ENCODE results near the gene WDTC1. TPM values are rescaled to one million over a fixed set of nuclear protein-coding genes. Genes with fewer than 3 reads are reported as not detected.

WDTC1 gene
- total RNA-seq, 1 experiment from 2014 or later, result 15.7 TPM

- no peaks in the 10 kb centered on the region for H3K9me3 Mint-ChIP-seq (ENCODE audit: unreplicated experiment)
- POLR2A ChIA-PET, result interaction anchor here (0.6 to 2.2 kb wide), 2 partner anchors 9 to 177 kb away, joined by 3 to 9 read pairs; partner anchors contain the start of gene WDTC1
- H3K27me3 Mint-ChIP-seq (ENCODE audit: insufficient read depth, unreplicated experiment), result no peaks in the 10 kb centered on the region
- DNase-seq (ENCODE audit: unreplicated experiment), result no peak
- no peaks in the 10 kb centered on the region for H3K36me3 Mint-ChIP-seq (ENCODE audit: insufficient read depth, unreplicated experiment)
- H3K27ac Mint-ChIP-seq (ENCODE audit: low read depth, unreplicated experiment), result no peak overlapping the region
- no peak overlapping the region for H3K4me3 Mint-ChIP-seq (ENCODE audit: unreplicated experiment)
- no TSS peak for BruUV-seq (replicated peaks)
- CTCF ChIA-PET, result interaction anchor here (0.6 to 1.5 kb wide), 3 partner anchors 28 to 181 kb away, joined by 3 to 4 read pairs (median 3); no protein-coding TSS in a partner anchor
- H3K4me1 Mint-ChIP-seq (ENCODE audit: insufficient read depth, unreplicated experiment), result no peaks in the 10 kb centered on the region
- TF ChIP-seq CTCF (IDR thresholded peaks at IDR 0.05; ENCODE audit: unreplicated experiment), result no peak
- intact Hi-C loops (cut with micrococcal nuclease), result no loop called here
Observed at GRCh38 chr1:27225621-27226020, 8.8 kb upstream of the WDTC1 start.

- no peak for TF ChIP-seq CTCF (IDR thresholded peaks at IDR 0.05; ENCODE audit: unreplicated experiment)
- no peak overlapping the region for H3K4me3 Mint-ChIP-seq (ENCODE audit: unreplicated experiment)
- no peaks in the 10 kb centered on the region for H3K4me1 Mint-ChIP-seq (ENCODE audit: insufficient read depth, unreplicated experiment)
- no peaks in the 10 kb centered on the region for H3K27me3 Mint-ChIP-seq (ENCODE audit: insufficient read depth, unreplicated experiment)
- no peak for DNase-seq (ENCODE audit: unreplicated experiment)
- ChIA-PET POLR2A (no interaction called here), CTCF (interaction anchor here (1.0 kb wide), 1 partner anchor 18 kb away, joined by 3 read pairs; no protein-coding TSS in a partner anchor)
- no TSS peak for BruUV-seq (replicated peaks)
- no peaks in the 10 kb centered on the region for H3K9me3 Mint-ChIP-seq (ENCODE audit: unreplicated experiment)
- H3K27ac Mint-ChIP-seq (ENCODE audit: low read depth, unreplicated experiment), result no peak overlapping the region
- peaks cover 5% of the 10 kb centered on the region for H3K36me3 Mint-ChIP-seq (ENCODE audit: insufficient read depth, unreplicated experiment)
- intact Hi-C loops (cut with micrococcal nuclease), result no loop called here
Observed at GRCh38 chr1:27227765-27228164, 6.7 kb upstream of the WDTC1 start.

GRCh38 chr1:27233667-27234048, 774 bp upstream of the WDTC1 start:
- TF ChIP-seq CTCF (IDR thresholded peaks at IDR 0.05; ENCODE audit: unreplicated experiment), result no peak
- Mint-ChIP-seq H3K4me1 (ENCODE audit: insufficient read depth, unreplicated experiment) (peaks cover 12% of the 10 kb centered on the region), H3K27ac (ENCODE audit: low read depth, unreplicated experiment) (peak overlapping the region; percentile 68), H3K36me3 (ENCODE audit: insufficient read depth, unreplicated experiment) (peaks cover 5% of the 10 kb centered on the region), H3K27me3 (ENCODE audit: insufficient read depth, unreplicated experiment) (no peaks in the 10 kb centered on the region), H3K4me3 (ENCODE audit: unreplicated experiment) (peak overlapping the region; percentile 98), H3K9me3 (ENCODE audit: unreplicated experiment) (no peaks in the 10 kb centered on the region)
- DNase-seq (ENCODE audit: unreplicated experiment), result no peak
- BruUV-seq (replicated peaks), result no TSS peak
- POLR2A ChIA-PET, result interaction anchor here (0.6 to 2.5 kb wide), 13 partner anchors 8 to 1744 kb away, joined by 3 to 15 read pairs (median 3); partner anchors contain the start of gene STX12
- CTCF ChIA-PET, result interaction anchor here (0.6 kb wide), 2 partner anchors 29 to 39 kb away, joined by 3 to 4 read pairs; no protein-coding TSS in a partner anchor
- intact Hi-C loops (cut with micrococcal nuclease), result no loop called here

- no peaks in the 10 kb centered on the region for H3K9me3 Mint-ChIP-seq (ENCODE audit: unreplicated experiment)
- peaks cover 12% of the 10 kb centered on the region for H3K4me1 Mint-ChIP-seq (ENCODE audit: insufficient read depth, unreplicated experiment)
- intact Hi-C loops (cut with micrococcal nuclease), result no loop called here
- POLR2A ChIA-PET, result interaction anchor here (0.7 to 2.5 kb wide), 8 partner anchors 10 to 237 kb away, joined by 3 to 15 read pairs (median 3); partner anchors contain the start of gene SLC9A1
- H3K36me3 Mint-ChIP-seq (ENCODE audit: insufficient read depth, unreplicated experiment), result peaks cover 5% of the 10 kb centered on the region
- no TSS peak for BruUV-seq (replicated peaks)
- peak; percentile 37 for DNase-seq (ENCODE audit: unreplicated experiment)
- H3K27me3 Mint-ChIP-seq (ENCODE audit: insufficient read depth, unreplicated experiment), result no peaks in the 10 kb centered on the region
- peak overlapping the region; percentile 68 for H3K27ac Mint-ChIP-seq (ENCODE audit: low read depth, unreplicated experiment)
- H3K4me3 Mint-ChIP-seq (ENCODE audit: unreplicated experiment), result peak overlapping the region; percentile 98
- CTCF ChIA-PET, result interaction anchor here (0.7 to 1.0 kb wide), 3 partner anchors 13 to 190 kb away, joined by 3 read pairs; no protein-coding TSS in a partner anchor
- TF ChIP-seq CTCF (IDR thresholded peaks at IDR 0.05; ENCODE audit: unreplicated experiment), result no peak
Observed at GRCh38 chr1:27235827-27236226, 1.4 kb downstream of the WDTC1 start.

Measured in MCF 10A (cell line).